ENCODE measurements around the gene POLN.
"Not testable (repeated sequence)": the region's sequence is repeated elsewhere in the genome, so short reads cannot be mapped to it uniquely, and the experiment has no call there.

POLN gene

GRCh38 chr4:2049381-2049780 is 192.5 kb downstream of the POLN start:
- DNase-seq, result no peak

- DNase-seq, result no peak
Observed at GRCh38 chr4:2048831-2049230, 193.1 kb downstream of the POLN start.

- no peak for DNase-seq
Observed at GRCh38 chr4:2047781-2048581, 193.9 kb downstream of the POLN start.

GRCh38 chr4:2047031-2047660 is 194.8 kb downstream of the POLN start:
- no peak for DNase-seq

- DNase-seq, result no peak
Observed at GRCh38 chr4:2046031-2046961, 195.6 kb downstream of the POLN start.

- DNase-seq, result no peak
Observed at GRCh38 chr4:2045518-2045951, 196.4 kb downstream of the POLN start.

GRCh38 chr4:2044542-2045517 is 197.1 kb downstream of the POLN start:
- no peak for DNase-seq

- no peak for DNase-seq
Observed at GRCh38 chr4:2044119-2044485, 197.8 kb downstream of the POLN start.

- DNase-seq, result no peak
Observed at GRCh38 chr4:2043396-2044118, 198.4 kb downstream of the POLN start.

- DNase-seq, result no peak
Observed at GRCh38 chr4:2042947-2043395, 198.9 kb downstream of the POLN start.

GRCh38 chr4:2042204-2042946 is 199.5 kb downstream of the POLN start:
- DNase-seq, result peak; percentile 21

- DNase-seq, result peak; percentile 91
Observed at GRCh38 chr4:2041239-2042130, 200.4 kb downstream of the POLN start.

- no peak for DNase-seq
Observed at GRCh38 chr4:2040391-2041238, 201.3 kb downstream of the POLN start.

- DNase-seq, result no peak
Observed at GRCh38 chr4:2036866-2037265, 205.1 kb downstream of the POLN start.

GRCh38 chr4:2036327-2036726 is 205.6 kb downstream of the POLN start:
- DNase-seq, result no peak

- not testable (repeated sequence) for DNase-seq
Observed at GRCh38 chr4:2031161-2031560, 210.8 kb downstream of the POLN start.

GRCh38 chr4:2027120-2027519 is 214.8 kb downstream of the POLN start:
- DNase-seq, result not testable (repeated sequence)

GRCh38 chr4:2025817-2026216 is 216.1 kb downstream of the POLN start:
- DNase-seq, result no peak

GRCh38 chr4:2024683-2025082 is 217.2 kb downstream of the POLN start:
- no peak for DNase-seq
